DND-41 (cell line): Measurements from ENCODE around the gene GSG1L.

Experiments
- ATAC-seq: fragments of 200-7000 bp; cut with Tn5 transposase; 3 replicates; pipeline ENCODE4 v1.9.1; 2021; ENCODE audit warnings: low read depth; ENCODE audit not compliant: insufficient read depth
- DNase-seq: peaks from one replicate; pipeline ENCODE4 v3.0.0-alpha.2; 2020
- H2AFZ ChIP-seq: 2 replicates; pipeline ENCODE4 v1.6.0; 2012; ENCODE audit warnings: low read depth, low read length
- H3K27ac ChIP-seq: 2 replicates; pipeline ENCODE4 v1.5.1; 2012; ENCODE audit warnings: low read length, inconsistent platforms
- H3K27me3 ChIP-seq: fragments of 200-600 bp; sonication (generic); 2 replicates; pipeline ENCODE4 v1.6.0; 2012; ENCODE audit warnings: low read length, mild to moderate bottlenecking, inconsistent platforms; ENCODE audit not compliant: insufficient read depth, poor library complexity
- H3K36me3 ChIP-seq: 2 replicates; pipeline ENCODE4 v1.5.1; 2012; ENCODE audit warnings: low read length, inconsistent platforms; ENCODE audit not compliant: insufficient read depth
- H3K4me1 ChIP-seq: 2 replicates; pipeline ENCODE4 v1.5.1; 2012; ENCODE audit warnings: mild to moderate bottlenecking, low read length; ENCODE audit not compliant: insufficient read depth
- H3K4me2 ChIP-seq: 2 replicates; pipeline ENCODE4 v1.6.0; 2012; ENCODE audit warnings: mild to moderate bottlenecking, moderate library complexity, low read length, inconsistent platforms; ENCODE audit not compliant: insufficient read depth
- H3K4me3 ChIP-seq, 2 experiments: fragments of 200-600 bp in 1 of 2; shearing (Covaris generic) in 1 of 2; 2 replicates each; pipeline ENCODE4 v1.5.1; 2012 to 2016; ENCODE audit warnings: inconsistent platforms in 2 of 2, low read length in 2 of 2, mild to moderate bottlenecking in 2 of 2, low read depth in 1 of 2, moderate library complexity in 1 of 2
- H3K79me2 ChIP-seq: 2 replicates; pipeline ENCODE4 v1.6.0; 2012; ENCODE audit warnings: low read length, inconsistent platforms; ENCODE audit not compliant: insufficient read depth
- H3K9ac ChIP-seq: 2 replicates; pipeline ENCODE4 v1.6.0; 2012; ENCODE audit warnings: low read depth, mild to moderate bottlenecking, inconsistent platforms, low read length, moderate library complexity
- H3K9me3 ChIP-seq: 2 replicates; pipeline ENCODE4 v1.5.1; 2012; ENCODE audit warnings: low read length, moderate library complexity, mild to moderate bottlenecking, inconsistent platforms; ENCODE audit not compliant: insufficient read depth, severe bottlenecking
- H4K20me1 ChIP-seq: 2 replicates; pipeline ENCODE4 v1.6.0; 2012; ENCODE audit warnings: low read length; ENCODE audit not compliant: insufficient read depth
- EZH2 ChIP-seq: IDR thresholded peaks from 3 replicates; pipeline ENCODE4 v1.6.1; 2012; ENCODE audit warnings: borderline replicate concordance, low read depth, mild to moderate bottlenecking, moderate library complexity, low read length, inconsistent platforms; ENCODE audit not compliant: severe bottlenecking
- TF ChIP-seq, protein P1 (sequence below): IDR thresholded peaks from 2 replicates; pipeline ENCODE4 v1.5.1; 2012; ENCODE audit warnings: borderline replicate concordance, low read length, moderate library complexity, mild to moderate bottlenecking; ENCODE audit not compliant: poor library complexity, severe bottlenecking; ENCODE audit errors: extremely low read depth

The GSG1L gene

DNA sequence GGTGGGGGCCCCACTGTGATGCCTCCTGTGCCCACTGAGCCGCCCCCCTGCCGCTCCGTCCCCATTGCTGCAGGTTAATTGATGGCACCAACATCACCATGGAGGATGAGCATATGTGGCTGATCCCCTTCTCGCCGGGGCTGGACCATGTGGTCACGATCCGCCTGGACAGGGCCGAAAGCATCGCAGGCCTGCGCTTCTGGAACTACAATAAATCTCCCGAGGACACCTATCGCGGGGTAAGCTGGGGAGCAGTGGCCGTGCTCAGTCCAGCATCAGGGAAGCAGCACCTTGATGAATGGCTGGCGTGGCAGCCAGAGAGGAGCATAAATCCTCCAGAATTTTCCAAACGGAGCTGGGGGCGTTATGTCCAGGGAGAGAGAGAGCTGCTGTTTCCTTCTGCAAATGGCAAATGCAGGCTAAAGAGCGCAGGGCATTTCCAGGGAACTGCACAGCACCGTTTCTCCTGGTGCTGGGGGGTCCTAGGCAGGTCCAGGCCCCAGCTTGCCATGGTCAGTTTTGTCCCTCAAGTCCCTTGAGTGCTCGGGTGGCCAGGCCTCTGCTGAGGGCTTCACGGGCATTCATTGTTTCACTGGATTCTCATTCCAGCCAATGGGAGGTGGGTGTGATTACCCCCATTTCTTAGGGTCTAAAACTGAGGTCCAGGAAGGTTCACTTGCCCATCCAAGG is 297.1 kb downstream of the GSG1L start:
- TF ChIP-seq, protein P1, sequence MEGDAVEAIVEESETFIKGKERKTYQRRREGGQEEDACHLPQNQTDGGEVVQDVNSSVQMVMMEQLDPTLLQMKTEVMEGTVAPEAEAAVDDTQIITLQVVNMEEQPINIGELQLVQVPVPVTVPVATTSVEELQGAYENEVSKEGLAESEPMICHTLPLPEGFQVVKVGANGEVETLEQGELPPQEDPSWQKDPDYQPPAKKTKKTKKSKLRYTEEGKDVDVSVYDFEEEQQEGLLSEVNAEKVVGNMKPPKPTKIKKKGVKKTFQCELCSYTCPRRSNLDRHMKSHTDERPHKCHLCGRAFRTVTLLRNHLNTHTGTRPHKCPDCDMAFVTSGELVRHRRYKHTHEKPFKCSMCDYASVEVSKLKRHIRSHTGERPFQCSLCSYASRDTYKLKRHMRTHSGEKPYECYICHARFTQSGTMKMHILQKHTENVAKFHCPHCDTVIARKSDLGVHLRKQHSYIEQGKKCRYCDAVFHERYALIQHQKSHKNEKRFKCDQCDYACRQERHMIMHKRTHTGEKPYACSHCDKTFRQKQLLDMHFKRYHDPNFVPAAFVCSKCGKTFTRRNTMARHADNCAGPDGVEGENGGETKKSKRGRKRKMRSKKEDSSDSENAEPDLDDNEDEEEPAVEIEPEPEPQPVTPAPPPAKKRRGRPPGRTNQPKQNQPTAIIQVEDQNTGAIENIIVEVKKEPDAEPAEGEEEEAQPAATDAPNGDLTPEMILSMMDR: no peak
- TF ChIP-seq EZH2: no peak
- DNase-seq: no peak
- Histone ChIP-seq H3K4me2 (no peak overlapping the region), H4K20me1 (no peaks in the 10 kb centered on the region), H3K79me2 (no peaks in the 10 kb centered on the region), H3K4me3 (no peak overlapping the region), H3K9ac (no peak overlapping the region), H3K27ac (no peak overlapping the region), H2AFZ (no peak overlapping the region), H3K9me3 (no peaks in the 10 kb centered on the region), H3K27me3 (no peaks in the 10 kb centered on the region), H3K36me3 (peaks cover 17% of the 10 kb centered on the region), H3K4me1 (no peaks in the 10 kb centered on the region)
- ATAC-seq: no peak

DNA sequence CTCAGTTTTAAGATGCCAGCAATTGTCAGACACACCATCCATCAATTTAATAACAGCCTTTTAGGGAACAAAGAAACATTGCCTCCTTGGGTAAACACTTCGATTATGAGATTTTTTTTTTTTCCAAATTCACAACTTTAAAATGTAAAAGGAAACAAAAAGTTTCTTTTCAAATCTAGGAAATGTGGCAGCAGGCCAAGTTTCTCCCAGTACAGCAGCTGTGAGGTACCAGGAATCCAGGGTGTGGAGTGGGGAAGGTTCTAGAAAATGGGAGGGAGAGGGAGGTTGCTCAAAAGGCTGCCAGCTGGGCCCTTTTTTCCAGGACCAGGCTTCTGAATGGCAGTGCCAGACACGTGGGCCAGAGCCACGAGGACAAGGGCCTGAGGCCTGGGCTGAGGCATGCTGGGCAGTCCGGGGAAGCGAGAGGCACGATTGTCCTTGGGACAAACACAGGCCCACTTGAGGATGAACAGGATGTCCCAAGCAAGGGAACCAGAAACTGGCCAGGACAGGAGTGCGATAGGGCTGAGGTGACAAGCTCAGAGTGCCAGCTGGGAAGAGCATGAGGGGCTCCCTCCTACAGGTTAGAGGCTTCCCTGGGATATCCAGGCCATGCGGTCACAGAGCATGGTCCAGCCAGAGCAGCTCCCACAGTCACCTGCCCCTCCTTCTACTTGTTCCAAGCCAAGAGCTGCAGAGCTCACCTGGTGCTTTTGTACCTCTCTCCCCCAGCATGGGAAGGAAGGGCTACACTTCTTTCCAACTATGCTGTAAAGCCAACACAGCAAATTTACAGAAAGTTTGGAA is 298.4 kb downstream of the GSG1L start:
- Histone ChIP-seq H3K4me1 (no peaks in the 10 kb centered on the region), H3K36me3 (peaks cover 17% of the 10 kb centered on the region), H4K20me1 (no peaks in the 10 kb centered on the region), H3K79me2 (no peaks in the 10 kb centered on the region), H3K4me3 (no peak overlapping the region), H3K27me3 (no peaks in the 10 kb centered on the region), H3K9ac (no peak overlapping the region), H3K27ac (no peak overlapping the region), H3K9me3 (no peaks in the 10 kb centered on the region), H3K4me2 (no peak overlapping the region), H2AFZ (no peak overlapping the region)
- DNase-seq: no peak
- TF ChIP-seq EZH2: no peak
- TF ChIP-seq, protein P1: no peak
- no peak for ATAC-seq

DNA sequence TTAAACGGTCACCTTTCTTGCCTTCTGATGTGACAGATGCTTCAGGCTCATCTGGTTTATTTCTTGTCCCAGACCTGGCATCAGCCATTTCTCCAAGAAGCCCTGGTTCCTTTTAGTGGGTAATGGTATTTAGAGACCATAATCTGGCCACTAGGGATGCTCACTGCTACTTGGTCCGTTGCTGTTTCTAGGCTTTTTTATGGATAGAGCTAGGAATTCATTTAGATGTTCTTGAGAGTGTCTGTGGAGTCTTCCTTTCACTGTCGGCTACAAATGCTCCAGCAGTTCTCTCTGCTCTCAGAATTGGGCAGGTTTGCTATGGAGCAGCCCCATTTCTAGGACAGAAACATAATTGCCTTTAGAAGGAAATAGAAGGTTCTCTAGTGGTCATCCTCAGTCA is 299.1 kb downstream of the GSG1L start:
- Histone ChIP-seq H3K4me1 (no peaks in the 10 kb centered on the region), H3K36me3 (peaks cover 17% of the 10 kb centered on the region), H3K9me3 (no peaks in the 10 kb centered on the region), H3K4me3 (no peak overlapping the region), H3K9ac (no peak overlapping the region), H2AFZ (no peak overlapping the region), H3K79me2 (no peaks in the 10 kb centered on the region), H3K27me3 (no peaks in the 10 kb centered on the region), H3K4me2 (no peak overlapping the region), H4K20me1 (no peaks in the 10 kb centered on the region), H3K27ac (no peak overlapping the region)
- DNase-seq (no peak), ATAC-seq (no peak)
- TF ChIP-seq EZH2: no peak
- TF ChIP-seq, protein P1: no peak
